B cell (primary cell): Measurements from ENCODE around the gene ATRAID. TPM values are rescaled to one million over a fixed set of nuclear protein-coding genes. Genes with fewer than 3 reads are reported as not detected.
A peak's percentile ranks its signal among the peaks of the same experiment; 100 is the strongest.

Experiments used
- ATAC-seq: fragments of 200-7000 bp; cut with Tn5 transposase; one replicate; pipeline ENCODE4 v1.10.0; 2021; ENCODE audit warnings: low read depth, mild to moderate bottlenecking, moderate number of reproducible peaks, moderate library complexity
- CTCF ChIA-PET: fragments of 350-600 bp; sonication (Branson Sonifier 250); formaldehyde crosslinking; loops from one replicate; lab custom pipeline; 2021; ENCODE audit warnings: antibody characterized with exemption, inconsistent platforms; lab: Charles Lee
- POLR2A ChIA-PET: fragments of 350-600 bp; sonication (Branson Sonifier 250); formaldehyde crosslinking; loops from one replicate; lab custom pipeline; 2021; ENCODE audit warnings: antibody characterized with exemption; lab: Charles Lee
- DNase-seq: peaks from one replicate; pipeline ENCODE4 v3.0.0; 2013
- H2AFZ ChIP-seq: 2 replicates; pipeline ENCODE4 v1.6.1; 2012; ENCODE audit warnings: mild to moderate bottlenecking, low read depth, low read length; ENCODE audit not compliant: insufficient read depth, poor library complexity, severe bottlenecking
- H3K27ac ChIP-seq, 2 donors: 1 replicate in 1 of 2; 2 replicates in 1 of 2; pipeline ENCODE4 v1.5.1; 2012 to 2013; ENCODE audit warnings: low read length in 2 of 2, mild to moderate bottlenecking in 2 of 2, moderate library complexity in 1 of 2
- H3K27me3 ChIP-seq, 4 experiments: fragments of 200-600 bp in 1 of 4; sonication (generic) in 1 of 4; replicated peaks in 1 of 4; 1 replicate in 2 of 4; 2 replicates in 2 of 4; pipeline versions ENCODE4 v1.6.1 to v1.7.0; 2013 to 2016; ENCODE audit warnings: low read length in 3 of 4, mild to moderate bottlenecking in 2 of 4, mixed read lengths in 1 of 4, moderate library complexity in 1 of 4; ENCODE audit not compliant: insufficient read depth in 4 of 4, control insufficient read depth in 3 of 4; ENCODE audit errors: control extremely low read depth in 1 of 4
- H3K36me3 ChIP-seq, 2 experiments: replicated peaks in 1 of 2; 1 replicate in 1 of 2; 2 replicates in 1 of 2; pipeline versions ENCODE4 v1.6.1 to v1.7.1; 2013; ENCODE audit warnings: low read length in 1 of 2; ENCODE audit not compliant: insufficient read depth in 2 of 2, control insufficient read depth in 1 of 2; ENCODE audit errors: control extremely low read depth in 1 of 2, extremely low read depth in 1 of 2
- H3K4me1 ChIP-seq, 2 donors: fragments of 200-600 bp in 1 of 2; sonication (generic) in 1 of 2; 1 replicate in 1 of 2; 2 replicates in 1 of 2; pipeline versions ENCODE4 v1.5.1 to v1.6.1; 2013 to 2017; ENCODE audit warnings: low read length in 2 of 2; ENCODE audit not compliant: control insufficient read depth in 2 of 2, insufficient read depth in 2 of 2
- H3K4me2 ChIP-seq: replicated peaks from 2 replicates; pipeline ENCODE3; 2012; ENCODE audit warnings: mild to moderate bottlenecking, low read depth, low read length; ENCODE audit not compliant: poor library complexity, severe bottlenecking
- H3K4me3 ChIP-seq, 5 experiments: fragments of 200-600 bp in 1 of 5; sonication (generic) in 1 of 5; 1 replicate in 3 of 5; 2 replicates in 2 of 5; pipeline versions ENCODE4 v1.5.1 to v1.7.0; 2011 to 2016; ENCODE audit warnings: low read length in 4 of 5, mild to moderate bottlenecking in 4 of 5, low read depth in 2 of 5, control low read depth in 1 of 5, moderate library complexity in 1 of 5; ENCODE audit not compliant: insufficient read depth in 1 of 5; ENCODE audit errors: control extremely low read depth in 1 of 5, extremely low read depth in 1 of 5
- H3K79me2 ChIP-seq: fragments of 200-600 bp; sonication (generic); one replicate; pipeline ENCODE4 v1.6.0; 2016; ENCODE audit warnings: low read length; ENCODE audit not compliant: control insufficient read depth, insufficient read depth
- H3K9ac ChIP-seq: fragments of 200-600 bp; sonication (generic); 2 replicates; pipeline ENCODE4 v1.6.1; 2017; ENCODE audit warnings: mild to moderate bottlenecking, low read length, moderate library complexity
- H3K9me3 ChIP-seq, 3 donors: one replicate each; pipeline versions ENCODE4 v1.6.1 to v1.7.1; 2013; ENCODE audit warnings: low read length in 2 of 3; ENCODE audit not compliant: control insufficient read depth in 2 of 3, insufficient read depth in 1 of 3; ENCODE audit errors: control extremely low read depth in 1 of 3
- H4K20me1 ChIP-seq: 2 replicates; pipeline ENCODE4 v1.6.0; 2012; ENCODE audit warnings: mild to moderate bottlenecking, low read length; ENCODE audit not compliant: insufficient read depth, control insufficient read depth, poor library complexity, severe bottlenecking
- H3K27ac Mint-ChIP-seq: one replicate; pipeline ENCODE4 v1.8.0; 2021; ENCODE audit warnings: mixed read lengths
- H3K27me3 Mint-ChIP-seq: one replicate; pipeline ENCODE4 v1.8.0; 2021; ENCODE audit warnings: mixed read lengths
- H3K4me1 Mint-ChIP-seq: one replicate; pipeline ENCODE4 v1.8.0; 2021; ENCODE audit warnings: mixed read lengths
- H3K4me3 Mint-ChIP-seq: one replicate; pipeline ENCODE4 v1.8.0; 2021; ENCODE audit warnings: mixed read lengths
- H3K9me3 Mint-ChIP-seq: one replicate; pipeline ENCODE4 v1.8.0; 2022; ENCODE audit warnings: mixed read lengths; ENCODE audit not compliant: insufficient read depth
- EZH2 ChIP-seq: IDR thresholded peaks from 2 replicates; pipeline ENCODE4 v1.6.1; 2012; ENCODE audit warnings: borderline replicate concordance, low read depth, mild to moderate bottlenecking, moderate library complexity, low read length; ENCODE audit not compliant: insufficient read depth, poor library complexity, severe bottlenecking
- WGBS: methylation state at CpG from one replicate; pipeline ENCODE4 v1.1.5; 2013; ENCODE audit warnings: missing lambda C conversion rate; ENCODE audit not compliant: insufficient coverage; 5-methylcytosine and 5-hydroxymethylcytosine counted together
- intact Hi-C: fragments of 100-400 bp; cut with micrococcal nuclease; formaldehyde crosslinking; loops from one replicate; pipeline ENCODE4 v1.10.0; 2022
- polyA plus RNA-seq: library from polyadenylated mRNA; depleted of rRNA; stranded (reverse); fragments of >200 nt; gene quantifications from 2 replicates; pipeline ENCODE4 v1.2.3, GENCODE V29; 2012
- total RNA-seq, 2 donors: library from RNA; stranded (reverse); fragments of 120-200 nt in 1 of 2; gene quantifications; 1 replicate in 1 of 2; 2 replicates in 1 of 2; pipeline versions ENCODE4 v1.2.3 to v1.2.4, GENCODE V29; 2013 to 2022
- TF ChIP-seq, protein P1 (sequence below): fragments of 200-600 bp; IDR thresholded peaks from one replicate; pipeline ENCODE4 v1.8.0; 2022; ENCODE audit warnings: antibody characterized with exemption, mild to moderate bottlenecking

Gene ATRAID
- total and polyA plus RNA-seq, 2 donors (not counting 1 experiment from before 2014, with no cell fraction given) = 88.8 to 117 TPM

DNA sequence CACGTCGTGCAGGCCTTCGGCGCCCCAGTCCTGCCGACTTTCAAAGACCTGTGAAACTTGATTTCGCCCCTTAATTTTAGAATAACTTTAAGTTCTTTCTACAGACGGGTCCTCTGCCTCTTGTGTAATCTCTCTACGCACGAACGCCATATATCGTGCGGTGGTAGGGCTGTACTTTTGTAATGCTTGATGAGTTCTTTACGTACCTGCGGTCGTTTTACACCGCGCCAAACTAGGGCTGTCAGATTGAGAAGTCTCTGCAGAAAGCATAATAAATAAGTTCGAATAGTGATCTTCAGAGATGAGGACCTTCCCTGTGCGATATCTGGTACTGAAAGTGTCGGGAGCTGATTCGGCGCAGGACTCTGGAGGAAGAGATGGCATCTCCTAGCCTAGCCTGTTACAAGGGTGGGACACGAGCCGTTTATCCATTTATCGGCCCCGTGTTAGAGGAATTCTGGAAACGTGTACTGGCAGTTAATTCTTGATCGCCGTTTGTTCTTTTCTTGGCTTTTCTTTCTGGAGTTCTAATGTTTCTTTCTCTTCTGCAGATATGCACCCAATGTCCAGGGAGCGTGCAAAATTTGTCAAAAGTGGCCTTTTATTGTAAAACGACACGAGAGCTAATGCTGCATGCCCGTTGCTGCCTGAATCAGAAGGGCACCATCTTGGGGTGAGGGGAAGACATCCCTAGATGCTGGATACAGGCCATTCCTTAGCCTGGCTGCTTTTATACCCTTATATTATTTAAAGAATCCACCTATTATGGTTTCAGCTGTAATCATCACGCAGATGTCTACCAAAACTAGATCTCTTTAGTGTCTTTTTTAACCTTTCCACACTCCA, 1.0 kb downstream of the ATRAID start:
- Histone ChIP-seq H3K27me3 (no peaks in the 10 kb centered on the region), H3K36me3 (peaks cover 0 to 15% of the 10 kb centered on the region in 2 experiments), H3K9ac (peak overlapping the region; percentile 99), H3K79me2 (peaks cover 19% of the 10 kb centered on the region), H3K9me3 (no peaks in the 10 kb centered on the region), H2AFZ (peak overlapping the region; percentile 83), H4K20me1 (no peaks in the 10 kb centered on the region), H3K4me1 (peaks cover 20 to 24% of the 10 kb centered on the region in 2 donors), H3K27ac (peak overlapping the region; percentile 100), H3K4me2 (peak overlapping the region; percentile 82), H3K4me3 (peak overlapping the region; percentile 72 to 100 (median 90))
- DNase-seq (peak; percentile 90), ATAC-seq (peak; percentile 20)
- Mint-ChIP-seq H3K4me3 (peak overlapping the region; percentile 86), H3K4me1 (peaks cover 41% of the 10 kb centered on the region), H3K27ac (peak overlapping the region; percentile 92), H3K27me3 (no peaks in the 10 kb centered on the region), H3K9me3 (no peaks in the 10 kb centered on the region)
- 8% methylated on average over 29 of the region's 34 CpGs for WGBS
- TF ChIP-seq, protein P1, sequence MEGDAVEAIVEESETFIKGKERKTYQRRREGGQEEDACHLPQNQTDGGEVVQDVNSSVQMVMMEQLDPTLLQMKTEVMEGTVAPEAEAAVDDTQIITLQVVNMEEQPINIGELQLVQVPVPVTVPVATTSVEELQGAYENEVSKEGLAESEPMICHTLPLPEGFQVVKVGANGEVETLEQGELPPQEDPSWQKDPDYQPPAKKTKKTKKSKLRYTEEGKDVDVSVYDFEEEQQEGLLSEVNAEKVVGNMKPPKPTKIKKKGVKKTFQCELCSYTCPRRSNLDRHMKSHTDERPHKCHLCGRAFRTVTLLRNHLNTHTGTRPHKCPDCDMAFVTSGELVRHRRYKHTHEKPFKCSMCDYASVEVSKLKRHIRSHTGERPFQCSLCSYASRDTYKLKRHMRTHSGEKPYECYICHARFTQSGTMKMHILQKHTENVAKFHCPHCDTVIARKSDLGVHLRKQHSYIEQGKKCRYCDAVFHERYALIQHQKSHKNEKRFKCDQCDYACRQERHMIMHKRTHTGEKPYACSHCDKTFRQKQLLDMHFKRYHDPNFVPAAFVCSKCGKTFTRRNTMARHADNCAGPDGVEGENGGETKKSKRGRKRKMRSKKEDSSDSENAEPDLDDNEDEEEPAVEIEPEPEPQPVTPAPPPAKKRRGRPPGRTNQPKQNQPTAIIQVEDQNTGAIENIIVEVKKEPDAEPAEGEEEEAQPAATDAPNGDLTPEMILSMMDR = no peak
- TF ChIP-seq EZH2 = no peak
- ChIA-PET CTCF (interaction anchor here (1.0 to 1.5 kb wide), 3 partner anchors 51 to 132 kb away, joined by 3 to 5 read pairs (median 3); no protein-coding TSS in a partner anchor), POLR2A (interaction anchor here (0.5 to 1.5 kb wide), 9 partner anchors 7 to 832 kb away, joined by 3 to 8 read pairs (median 5); partner anchors contain the start of genes ABHD1, GTF3C2, OST4 and PREB)
- intact Hi-C loops = loop anchor here (1.0 to 10.0 kb wide), 9 partner anchors 50 to 426 kb away; partner anchors contain the start of genes CENPA, EIF2B4, MAPRE3 and PPM1G
